Measurements from ENCODE around the gene MALRD1.

Gene MALRD1

GRCh38 chr10:19367176-19367575, 318.6 kb downstream of the MALRD1 start:
- no peak for DNase-seq (ENCODE audit: low read depth in 2 of 2)

DNA sequence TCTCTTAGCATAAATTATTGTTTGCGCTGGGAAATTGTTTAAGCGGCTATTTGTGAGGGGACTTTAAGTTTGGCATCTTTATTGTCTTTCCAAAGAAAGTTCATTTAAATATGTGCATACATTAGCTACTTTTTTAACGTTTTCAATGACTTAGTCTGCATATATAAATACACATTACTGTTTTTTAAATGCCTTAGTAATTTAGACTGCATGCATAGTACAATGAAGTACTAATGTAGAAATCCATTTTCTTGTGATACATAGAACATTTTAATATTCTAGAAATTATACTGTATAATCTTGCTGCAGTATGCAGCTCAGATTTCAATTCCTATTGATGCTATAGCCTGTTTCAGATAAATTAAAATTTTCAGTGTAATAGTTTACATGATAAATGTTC, 325.4 kb downstream of the MALRD1 start:
- no peak for DNase-seq (ENCODE audit: low read depth in 2 of 2)

GRCh38 chr10:19385846-19386450, 337.3 kb downstream of the MALRD1 start:
- no peak for DNase-seq (ENCODE audit: low read depth in 2 of 2)

- no peak for DNase-seq (ENCODE audit: low read depth in 2 of 2)
Measured at GRCh38 chr10:19408924-19409323, 360.3 kb downstream of the MALRD1 start.

GRCh38 chr10:19411119-19411518, 362.5 kb downstream of the MALRD1 start:
- no peak for DNase-seq (ENCODE audit: low read depth in 2 of 2)

DNA sequence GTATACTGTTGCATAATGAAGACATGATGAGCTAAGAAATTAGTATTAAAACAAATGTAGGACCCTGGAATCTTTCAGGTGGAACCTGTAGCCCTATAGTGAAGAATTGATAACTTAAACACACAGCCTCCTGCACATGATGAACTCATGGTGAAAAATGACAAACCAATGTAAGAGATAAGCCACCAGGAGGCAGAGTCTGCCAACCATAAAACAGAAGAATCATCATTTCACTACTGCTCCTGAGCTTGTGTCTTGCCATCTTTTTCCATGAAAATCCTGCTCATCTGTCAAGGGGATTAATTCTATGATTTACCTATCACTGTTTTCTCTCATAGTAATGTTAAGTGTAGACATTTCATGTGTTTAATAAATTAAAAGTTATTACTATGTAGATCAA, 363.9 kb downstream of the MALRD1 start:
- DNase-seq (ENCODE audit: low read depth in 2 of 2), result no peak

DNA sequence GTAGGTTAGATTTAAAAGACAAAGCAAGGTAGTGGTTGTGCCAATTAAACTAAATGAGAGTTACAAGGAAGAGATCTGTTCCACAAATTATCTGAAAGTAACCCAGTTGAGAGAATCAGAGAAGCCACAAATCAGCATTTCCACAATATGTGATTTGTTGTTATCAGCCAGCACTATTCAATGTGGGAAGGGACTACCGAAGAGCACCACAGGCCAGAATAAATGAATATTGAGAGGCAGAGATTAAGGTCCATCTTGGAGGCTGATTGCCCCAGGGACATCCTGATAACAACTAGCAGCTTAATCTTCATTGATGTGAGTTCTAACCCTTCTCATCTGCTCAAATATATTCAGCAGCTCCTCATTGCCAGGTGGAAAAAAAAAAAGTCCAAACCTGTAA, 367.6 kb downstream of the MALRD1 start:
- DNase-seq (ENCODE audit: low read depth in 2 of 2), result no peak

GRCh38 chr10:19417740-19418139, 369.1 kb downstream of the MALRD1 start:
- no peak for DNase-seq (ENCODE audit: low read depth in 2 of 2)

DNA sequence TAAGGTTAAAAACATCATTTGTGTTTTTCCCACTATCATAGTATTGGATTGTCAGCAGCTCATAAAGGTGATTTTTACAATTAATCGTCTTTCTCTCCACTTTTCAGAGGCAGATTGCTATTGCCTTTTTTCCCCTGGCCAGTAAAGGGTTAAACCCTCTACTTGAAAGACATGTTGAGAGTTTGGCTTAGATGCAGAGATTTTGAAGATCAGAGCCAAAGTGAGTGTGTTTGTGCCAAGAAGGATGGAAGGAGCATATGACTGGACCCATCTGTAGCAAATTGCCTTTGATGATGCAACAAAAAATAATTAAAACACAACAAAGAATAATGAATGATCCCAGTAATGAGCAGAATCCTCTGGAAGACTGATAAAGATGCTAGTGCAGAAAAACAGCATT, 373.1 kb downstream of the MALRD1 start:
- no peak for DNase-seq (ENCODE audit: low read depth in 2 of 2)

DNA sequence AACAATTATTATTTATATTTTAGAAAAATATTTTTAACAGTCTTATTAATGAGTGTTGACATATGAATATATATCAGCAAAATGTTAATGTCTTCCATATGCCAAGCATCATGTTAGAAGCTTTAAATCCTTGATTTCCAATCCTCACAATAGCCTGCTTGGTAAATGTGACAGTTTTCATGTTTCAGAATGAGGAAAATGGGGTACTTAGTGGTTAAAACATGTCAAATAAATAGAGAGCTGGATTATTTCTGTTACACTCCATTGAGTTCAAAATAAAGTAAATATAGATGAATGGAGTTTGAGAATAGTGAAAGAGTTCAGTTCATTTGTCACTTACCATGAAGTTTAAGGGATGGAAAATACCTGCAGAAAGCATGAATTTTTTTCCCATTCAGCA, 377.4 kb downstream of the MALRD1 start:
- no peak for DNase-seq (ENCODE audit: low read depth in 2 of 2)

GRCh38 chr10:19431622-19432351, 383.2 kb downstream of the MALRD1 start:
- DNase-seq (ENCODE audit: low read depth in 2 of 2), result no peak

- no peak for DNase-seq (ENCODE audit: low read depth in 2 of 2)
Measured at GRCh38 chr10:19449860-19450259, 401.3 kb downstream of the MALRD1 start.

- DNase-seq (ENCODE audit: low read depth in 2 of 2), result no peak
Measured at GRCh38 chr10:19451356-19451755, 402.8 kb downstream of the MALRD1 start.

DNA sequence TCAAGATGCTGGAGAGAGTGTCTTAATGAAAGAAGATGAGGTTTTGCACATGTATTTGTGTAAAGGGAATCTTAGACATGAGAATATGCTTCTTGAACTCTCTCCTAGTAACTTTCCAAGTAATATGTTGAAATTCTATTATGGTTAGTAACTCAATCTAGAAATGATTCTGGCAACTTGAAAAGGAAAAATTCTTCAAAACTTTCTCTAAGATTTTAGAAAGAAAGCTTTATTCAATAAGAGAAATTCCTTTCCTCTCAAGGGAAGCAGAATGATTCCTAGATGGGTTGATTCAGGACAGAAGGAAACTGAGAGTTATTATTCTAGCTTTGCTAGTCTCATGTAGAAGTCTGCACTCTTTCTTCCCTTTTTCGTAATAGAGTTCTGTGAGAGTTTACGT, 403.3 kb downstream of the MALRD1 start:
- DNase-seq (ENCODE audit: low read depth in 2 of 2), result no peak

DNA sequence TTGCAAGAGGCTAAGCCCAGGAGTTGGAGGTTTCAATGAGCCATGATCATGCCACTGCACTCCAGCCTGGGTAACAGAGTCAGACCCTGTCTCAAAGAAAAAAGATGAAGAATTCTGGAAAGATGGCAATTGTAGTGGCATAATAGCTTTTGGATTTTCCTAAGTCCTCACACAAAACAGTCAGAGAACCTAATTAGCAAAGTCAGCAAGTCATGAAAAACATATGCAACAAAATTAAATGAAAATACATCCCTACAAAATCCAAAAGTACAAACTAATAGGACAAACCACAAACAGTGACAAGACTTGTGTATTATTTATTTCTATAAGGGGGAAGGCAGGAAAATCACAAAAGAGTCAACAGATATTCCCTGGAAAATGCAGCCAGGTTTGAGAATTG, 405.4 kb downstream of the MALRD1 start:
- DNase-seq (ENCODE audit: low read depth in 2 of 2), result no peak

GRCh38 chr10:19461588-19461987, 413.0 kb downstream of the MALRD1 start:
- DNase-seq (ENCODE audit: low read depth in 2 of 2), result no peak

- DNase-seq (ENCODE audit: low read depth in 2 of 2), result no peak
Measured at GRCh38 chr10:19466709-19467108, 418.1 kb downstream of the MALRD1 start.

- no peak for DNase-seq (ENCODE audit: low read depth in 2 of 2)
Measured at GRCh38 chr10:19468413-19468812, 419.8 kb downstream of the MALRD1 start.

- DNase-seq (ENCODE audit: low read depth in 2 of 2), result no peak
Measured at GRCh38 chr10:19469521-19469920, 420.9 kb downstream of the MALRD1 start.

GRCh38 chr10:19479854-19480253, 431.3 kb downstream of the MALRD1 start:
- no peak for DNase-seq (ENCODE audit: low read depth in 2 of 2)

GRCh38 chr10:19480353-19480752, 431.8 kb downstream of the MALRD1 start:
- no peak for DNase-seq (ENCODE audit: low read depth in 2 of 2)

- DNase-seq (ENCODE audit: low read depth in 2 of 2), result no peak
Measured at GRCh38 chr10:19483421-19483820, 434.8 kb downstream of the MALRD1 start.

DNA sequence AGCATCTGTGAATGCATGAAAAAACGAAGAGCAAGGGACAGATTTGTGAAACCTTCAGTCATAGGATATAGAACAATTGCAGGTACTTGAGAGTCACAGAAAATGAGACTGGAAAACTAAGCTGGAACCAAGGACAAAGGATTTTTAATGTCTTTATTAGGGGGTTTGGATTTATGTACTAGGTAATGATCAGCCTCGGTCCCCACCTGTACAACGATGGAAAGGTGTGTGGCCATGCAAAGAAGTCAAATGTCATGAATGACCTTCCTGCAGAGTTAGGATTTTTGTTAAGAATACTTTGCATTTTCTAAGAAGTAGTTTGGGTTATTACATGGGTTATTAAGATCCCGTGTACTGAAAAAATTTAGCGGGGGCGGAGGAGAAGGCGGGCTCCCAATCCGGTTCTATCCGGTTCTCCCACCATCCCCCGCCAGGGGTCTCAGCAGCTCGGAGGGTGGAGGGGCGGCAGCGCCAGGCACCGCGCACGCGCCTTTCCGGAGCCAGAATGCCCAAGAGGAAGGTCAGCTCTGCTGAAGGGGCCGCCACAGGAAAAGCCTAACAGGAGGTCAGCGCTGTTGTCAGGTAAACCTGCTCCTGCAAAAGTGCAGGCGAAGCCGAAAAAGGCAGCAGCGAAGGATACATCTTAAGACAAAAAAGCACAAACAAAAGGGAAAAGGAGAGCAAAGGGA, 440.1 kb downstream of the MALRD1 start:
- DNase-seq (ENCODE audit: low read depth in 2 of 2), result no peak

Measured in stimulated activated CD4-positive, alpha-beta T cell treated with anti-CD3 and anti-CD28 coated beads, Interleukin-1b, Interleukin-23, amount 100 ng/mL, for 4 hours (primary cell).